Measurements from ENCODE around the gene CHST11. TPM values are rescaled to one million over a fixed set of nuclear protein-coding genes. Genes with fewer than 3 reads are reported as not detected.

The CHST11 gene
- total and polyA plus RNA-seq, 10 of the 15 experiments (the other 5 are each of a cell fraction or from before 2014, with no cell fraction given) = 1.9 to 38.1 (median 17.2) TPM

- TF ChIP-seq MLLT1 (IDR thresholded peaks at IDR 0.05) (peak; percentile 83), BACH1 (IDR thresholded peaks at IDR 0.05; ENCODE audit: borderline replicate concordance) (peak; percentile 99), IKZF1 (conservative IDR thresholded peaks at IDR 0.05) (peak; percentile 96), RAD21 (IDR thresholded peaks at IDR 0.05; ENCODE audit: insufficient read depth, low read depth, low read length) (peak; percentile 48), ZNF24 (IDR thresholded peaks at IDR 0.05) (0 out of 2 replicates have a peak, but pooled peaks have one; percentile 22), YBX1 (IDR thresholded peaks at IDR 0.05) (no peak), POLR2A (IDR thresholded peaks at IDR 0.05; ENCODE audit: low read depth, low read length) (peak; percentile 73), HSF1 (IDR thresholded peaks at IDR 0.05; ENCODE audit: low read depth, low read length) (no peak), ZNF687 (IDR thresholded peaks at IDR 0.05) (peak; percentile 51; the same call in 1 of the 2 replicates), PML (IDR thresholded peaks at IDR 0.05; ENCODE audit: low read length) (peak; percentile 72; the same call in 1 of the 2 replicates), HDAC6 (IDR thresholded peaks at IDR 0.05; ENCODE audit: unreplicated experiment) (no peak), ZNF274 (IDR thresholded peaks at IDR 0.05; ENCODE audit: insufficient read depth, insufficient read length) (no peak), ZNF217 (IDR thresholded peaks at IDR 0.05) (peak; percentile 76; the same call in 1 of the 2 replicates), NKRF (conservative IDR thresholded peaks at IDR 0.05) (peak; percentile 39), EP300 (IDR thresholded peaks at IDR 0.05; ENCODE audit: borderline replicate concordance in 1 of 2, control insufficient read depth in 1 of 2, low read depth in 2 of 2, low read length in 2 of 2) (peak; percentile 84 to 95; a peak in 3 of 4 replicates), ZBTB40 (IDR thresholded peaks at IDR 0.05; ENCODE audit: borderline replicate concordance) (no peak)
Observed at GRCh38 chr12:104671409-104672095, 214.8 kb downstream of the CHST11 start (continued).
